SIG-M5 treated with dmso at 0.1 percent for 504 hours (cell line): Measurements from ENCODE around the gene COQ8B.

Experiments
- DNase-seq: peaks from one replicate; lab custom pipeline; 2025; ENCODE audit not compliant: unreplicated experiment; lab: John Stamatoyannopoulos, UW

COQ8B gene

DNA sequence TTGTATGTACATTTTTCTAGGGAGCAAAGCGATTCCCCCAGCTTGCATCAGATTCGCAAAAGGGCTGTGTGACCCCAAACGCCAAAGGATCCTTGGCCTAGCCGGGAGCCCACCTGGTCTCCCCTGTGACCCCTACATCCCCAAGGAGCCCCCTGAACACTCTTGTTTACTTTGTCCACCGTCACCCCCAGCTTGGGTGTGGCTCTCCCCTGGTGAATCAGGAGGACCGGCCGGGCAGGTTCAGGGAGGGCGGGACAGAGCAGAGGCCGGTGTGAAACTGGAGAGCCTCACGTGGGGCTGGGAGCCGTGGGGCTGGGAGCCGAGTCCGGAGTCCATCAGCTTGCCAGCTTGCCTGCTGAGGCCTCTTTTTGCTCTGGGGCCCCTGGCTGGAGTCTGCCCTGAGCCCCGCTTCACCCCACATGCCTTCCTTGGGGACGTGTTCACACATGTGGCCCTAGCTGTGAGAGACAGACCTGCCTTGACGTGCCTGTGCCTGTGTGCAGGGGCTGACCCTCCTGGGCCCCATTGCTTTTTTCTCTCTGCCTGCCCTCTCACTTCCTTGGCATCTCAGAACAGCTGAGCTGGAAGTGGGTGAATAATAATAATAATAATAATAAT is 2.2 kb upstream of the COQ8B start:
- peak; percentile 38 for DNase-seq

DNA sequence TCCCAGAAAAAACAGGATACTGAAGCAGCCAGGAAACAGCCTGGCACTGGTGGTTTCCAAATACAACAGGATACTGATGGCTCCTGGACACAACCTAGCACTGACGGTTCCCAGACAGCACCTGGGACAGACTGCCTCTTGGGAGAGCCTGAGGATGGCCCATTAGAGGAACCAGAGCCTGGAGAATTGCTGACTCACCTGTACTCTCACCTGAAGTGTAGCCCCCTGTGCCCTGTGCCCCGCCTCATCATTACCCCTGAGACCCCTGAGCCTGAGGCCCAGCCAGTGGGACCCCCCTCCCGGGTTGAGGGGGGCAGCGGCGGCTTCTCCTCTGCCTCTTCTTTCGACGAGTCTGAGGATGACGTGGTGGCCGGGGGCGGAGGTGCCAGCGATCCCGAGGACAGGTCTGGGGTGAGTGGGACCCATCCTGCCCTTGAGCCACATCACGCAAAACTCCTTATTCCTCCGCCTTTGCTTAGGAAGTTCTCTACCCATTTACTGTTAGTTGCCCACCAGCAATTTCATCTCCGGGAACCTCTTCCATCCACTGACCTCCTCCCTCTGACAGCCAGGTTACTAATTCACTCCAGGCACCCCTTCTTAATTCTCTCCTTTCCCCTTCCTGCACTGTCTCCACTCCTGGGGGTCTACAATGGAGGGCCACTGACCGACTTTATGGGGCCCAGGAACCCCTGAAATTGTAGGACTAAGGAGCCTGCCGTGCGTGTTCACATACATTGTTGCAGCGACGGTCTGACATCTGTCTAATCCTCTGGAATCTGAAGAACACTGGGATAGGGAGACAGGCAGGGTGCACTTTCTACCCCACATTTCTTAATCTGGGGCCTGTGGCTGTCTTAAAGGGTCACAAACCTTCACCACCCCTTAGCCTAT is 1.4 kb upstream of the COQ8B start:
- no peak for DNase-seq

DNA sequence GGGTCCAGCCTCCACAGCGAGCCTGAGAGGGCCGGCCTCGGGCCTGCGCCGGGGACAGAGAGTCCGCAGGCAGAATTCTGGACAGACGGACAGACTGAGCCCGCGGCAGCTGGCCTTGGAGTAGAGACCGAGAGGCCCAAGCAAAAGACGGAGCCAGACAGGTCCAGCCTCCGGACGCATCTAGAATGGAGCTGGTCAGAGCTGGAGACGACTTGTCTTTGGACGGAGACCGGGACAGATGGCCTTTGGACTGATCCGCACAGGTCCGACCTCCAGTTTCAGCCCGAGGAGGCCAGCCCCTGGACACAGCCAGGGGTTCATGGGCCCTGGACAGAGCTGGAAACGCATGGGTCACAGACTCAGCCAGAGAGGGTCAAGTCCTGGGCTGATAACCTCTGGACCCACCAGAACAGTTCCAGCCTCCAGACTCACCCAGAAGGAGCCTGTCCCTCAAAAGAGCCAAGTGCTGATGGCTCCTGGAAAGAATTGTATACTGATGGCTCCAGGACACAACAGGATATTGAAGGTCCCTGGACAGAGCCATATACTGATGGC is 716 bp upstream of the COQ8B start:
- DNase-seq: no peak

DNA sequence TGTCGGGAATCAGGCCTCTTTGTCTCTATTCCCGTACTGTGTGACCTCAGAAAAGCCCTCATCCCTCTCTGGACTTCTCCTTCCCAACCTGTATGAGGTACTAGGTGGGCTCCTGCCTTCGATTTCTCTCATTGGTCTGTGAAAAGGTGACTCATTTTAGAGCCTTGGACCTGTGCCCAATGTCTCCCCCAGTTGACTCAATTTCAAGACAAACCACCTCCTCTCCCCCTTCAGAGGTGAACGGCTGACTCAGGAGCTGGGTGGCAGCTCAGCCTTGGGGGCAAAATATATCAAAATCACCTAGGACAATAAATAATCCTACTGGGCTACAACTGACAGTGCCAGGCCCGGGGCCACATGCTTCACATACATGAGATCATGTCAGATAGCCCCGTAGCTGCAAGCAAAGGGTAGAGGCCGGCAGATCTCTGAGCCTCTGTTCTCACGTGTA is 630 bp downstream of the COQ8B start:
- DNase-seq: peak; percentile 57

- peak; percentile 89 for DNase-seq
Observed at GRCh38 chr19:40714441-40715299, 2.0 kb downstream of the COQ8B start.

DNA sequence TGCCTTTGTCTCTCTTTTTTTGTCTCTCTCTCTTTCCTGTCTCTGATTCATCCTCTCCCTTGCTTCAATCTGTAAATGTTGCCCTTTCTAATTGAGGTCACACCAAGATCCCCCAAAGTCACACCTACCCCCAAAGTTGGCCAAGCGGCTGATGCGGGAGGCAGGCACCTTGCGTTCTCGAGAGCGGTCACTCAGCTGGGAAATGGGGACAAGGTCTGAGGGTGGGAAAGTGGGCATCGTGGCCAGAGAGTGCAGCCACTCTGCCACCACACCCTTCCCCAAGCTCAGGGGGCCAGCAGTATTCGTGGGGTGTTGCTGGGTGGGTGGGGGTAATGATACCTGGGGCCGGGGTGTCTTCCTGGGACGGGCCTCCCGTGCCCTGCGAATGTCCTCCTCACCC is 2.7 kb downstream of the COQ8B start:
- no peak for DNase-seq

DNA sequence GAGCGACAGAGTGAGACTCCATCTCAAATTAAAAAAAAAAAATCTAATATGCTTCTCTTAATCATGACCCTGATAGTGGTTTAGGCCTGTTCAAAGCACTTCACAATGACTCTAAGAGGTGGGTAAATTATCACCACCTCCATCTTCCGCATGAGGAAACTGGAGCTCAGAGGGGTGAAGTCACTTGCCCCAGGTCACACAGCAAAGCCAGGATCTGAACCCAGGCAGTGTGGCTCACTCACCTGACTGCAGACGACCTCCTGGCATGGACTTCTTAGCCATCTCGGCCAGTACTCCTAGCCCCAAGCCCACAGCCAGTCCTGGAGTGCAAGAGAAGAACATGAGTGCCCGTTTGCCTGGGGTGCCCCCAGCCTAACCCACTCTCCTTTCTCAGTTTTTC is 6.9 kb downstream of the COQ8B start:
- no peak for DNase-seq

GRCh38 chr19:40707615-40708014 is 9.1 kb downstream of the COQ8B start:
- no peak for DNase-seq

GRCh38 chr19:40705950-40706619 is 10.6 kb downstream of the COQ8B start:
- no peak for DNase-seq

GRCh38 chr19:40705362-40705651 is 11.4 kb downstream of the COQ8B start:
- no peak for DNase-seq

- DNase-seq: no peak
Observed at GRCh38 chr19:40704491-40705361, 12.0 kb downstream of the COQ8B start.

- no peak for DNase-seq
Observed at GRCh38 chr19:40703029-40703755, 13.5 kb downstream of the COQ8B start.

DNA sequence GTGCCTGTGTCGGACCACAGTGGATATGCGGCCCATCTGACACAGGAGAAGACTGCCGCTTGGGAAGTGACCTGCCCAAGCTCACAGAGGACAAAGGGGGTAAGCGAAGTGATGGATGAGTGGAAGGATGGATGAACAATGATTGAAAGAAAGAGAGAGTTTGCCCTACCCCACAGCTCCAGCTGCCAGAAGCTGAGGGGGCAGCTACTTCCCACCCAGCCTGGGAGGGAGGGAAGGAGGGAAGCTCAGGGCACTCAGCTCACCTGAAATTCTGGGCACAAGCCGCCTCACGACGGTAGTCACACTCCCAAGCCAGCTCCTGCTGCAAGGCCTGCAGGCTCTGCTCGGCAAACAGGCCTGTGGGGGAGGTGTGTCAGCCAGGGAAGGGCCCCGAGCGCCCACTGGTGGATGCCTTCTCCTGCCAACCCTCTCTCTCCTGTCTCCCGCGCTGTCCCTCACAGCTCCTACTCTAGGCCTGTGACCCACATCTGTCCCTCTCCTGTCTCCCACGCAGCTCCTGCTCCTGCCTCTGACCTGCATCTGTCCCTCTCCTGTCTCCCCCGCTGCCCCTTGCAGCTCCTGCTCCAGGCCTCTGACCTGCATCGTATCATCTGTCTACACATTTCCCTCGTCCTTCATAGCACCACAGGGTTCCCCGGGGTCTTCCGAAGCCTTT is 14.2 kb downstream of the COQ8B start:
- peak; percentile 22 for DNase-seq

- no peak for DNase-seq
Observed at GRCh38 chr19:40701758-40702157, 14.9 kb downstream of the COQ8B start.

DNA sequence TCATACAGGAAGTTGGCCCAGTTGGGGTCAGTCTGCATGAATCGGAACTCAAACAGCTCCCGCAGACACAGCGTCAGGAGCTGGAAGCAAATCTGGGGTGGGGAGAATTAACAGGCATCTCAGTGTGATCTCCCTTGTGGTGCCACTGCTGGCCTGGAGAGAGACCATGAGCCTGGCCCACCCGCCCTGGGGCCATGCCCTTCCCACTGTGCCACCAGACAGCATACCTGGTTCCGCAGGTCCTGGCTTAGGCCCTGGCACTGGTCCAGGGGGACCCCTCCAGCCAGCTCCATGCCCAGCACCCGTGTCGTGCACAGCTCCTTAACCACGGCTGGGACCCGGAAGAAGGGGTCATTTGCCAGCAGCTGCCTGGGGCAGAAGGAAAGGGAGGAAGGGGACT is 16.6 kb downstream of the COQ8B start:
- no peak for DNase-seq

GRCh38 chr19:40697007-40697406 is 19.7 kb downstream of the COQ8B start:
- no peak for DNase-seq

GRCh38 chr19:40695881-40696280 is 20.8 kb downstream of the COQ8B start:
- DNase-seq: no peak

- no peak for DNase-seq
Observed at GRCh38 chr19:40693896-40694295, 22.8 kb downstream of the COQ8B start.
